Gastrocnemius medialis (tissue), 4 donors: ENCODE data around the gene THADA. TPM values are rescaled to one million over a fixed set of nuclear protein-coding genes. Genes with fewer than 3 reads are reported as not detected.

Experiments
- ATAC-seq, 2 donors: fragments of 150-250 bp; one replicate each; pipeline ENCODE4 v1.9.1; 2016
- DNase-seq, 2 donors: peaks; one replicate each; pipeline ENCODE4 v3.0.0-alpha.2; 2019
- H3K27ac ChIP-seq, 4 donors: fragments of 200-600 bp; sonication (generic); 1 replicate in 1 of 4; 2 replicates in 3 of 4; pipeline ENCODE4 v1.5.1; 2016 to 2018; ENCODE audit warnings: mild to moderate bottlenecking in 2 of 4, moderate library complexity in 1 of 4
- H3K27me3 ChIP-seq, 3 donors: fragments of 200-600 bp; sonication (generic) in 2 of 3; 1 replicate in 1 of 3; 2 replicates in 2 of 3; pipeline versions ENCODE4 v1.5.1 to v1.6.0; 2016 to 2019; ENCODE audit warnings: mild to moderate bottlenecking in 1 of 3, moderate library complexity in 1 of 3
- H3K36me3 ChIP-seq, 2 donors: fragments of 200-600 bp; sonication (generic) in 1 of 2; one replicate each; pipeline ENCODE4 v1.5.1; 2017 to 2018
- H3K4me1 ChIP-seq, 2 donors: fragments of 200-600 bp; sonication (generic) in 1 of 2; one replicate each; pipeline ENCODE4 v1.5.1; 2016 to 2017; ENCODE audit warnings: mild to moderate bottlenecking in 2 of 2
- H3K4me3 ChIP-seq, 4 donors: fragments of 200-600 bp; sonication (generic) in 3 of 4; 1 replicate in 1 of 4; 2 replicates in 3 of 4; pipeline ENCODE4 v1.5.1; 2016 to 2019; ENCODE audit warnings: mild to moderate bottlenecking in 2 of 4
- H3K9me3 ChIP-seq, 3 donors: fragments of 200-600 bp; sonication (generic) in 2 of 3; 1 replicate in 1 of 3; 2 replicates in 2 of 3; pipeline ENCODE4 v1.5.1; 2016 to 2019
- POLR2A ChIP-seq, 2 donors: fragments of 450-650 bp; IDR thresholded peaks; one replicate each; pipeline ENCODE4 v1.6.1; 2017; ENCODE audit warnings: antibody characterized with exemption in 2 of 2, mild to moderate bottlenecking in 2 of 2, moderate library complexity in 2 of 2
- in situ Hi-C, 4 donors: fragments of 200-750 bp; cut with MboI; loops; one replicate each; pipeline versions ENCODE4 v1.15.0 to v1.8.0; 2017; ENCODE audit warnings: low sequenced_read_pairs in 4 of 4
- intact Hi-C: fragments of 100-400 bp; cut with DNase I; formaldehyde crosslinking; loops from one replicate; pipeline ENCODE4 v1.15.1; 2023; ENCODE audit warnings: low total_unique reads
- total RNA-seq, 4 donors: library from RNA; depleted of rRNA; stranded (reverse); fragments of >200 nt; gene quantifications; one replicate each; pipeline versions ENCODE4 v1.1.0 to v1.2.3, GENCODE V29; 2016
- TF ChIP-seq, protein P1 (sequence below), 5 experiments: fragments of 450-650 bp in 3 of 5; fragments of 200-600 bp in 2 of 5; sonication (generic) in 2 of 5; IDR thresholded peaks in 4 of 5; conservative IDR thresholded peaks in 1 of 5; 1 replicate in 4 of 5; 2 replicates in 1 of 5; pipeline ENCODE4 v1.5.1; 2016 to 2019; ENCODE audit warnings: antibody characterized with exemption in 5 of 5, mild to moderate bottlenecking in 3 of 5, moderate library complexity in 3 of 5

Gene THADA
- total RNA-seq, 4 donors from 2014 or later = 13.6 to 19.0 (median 16.2) TPM

DNA sequence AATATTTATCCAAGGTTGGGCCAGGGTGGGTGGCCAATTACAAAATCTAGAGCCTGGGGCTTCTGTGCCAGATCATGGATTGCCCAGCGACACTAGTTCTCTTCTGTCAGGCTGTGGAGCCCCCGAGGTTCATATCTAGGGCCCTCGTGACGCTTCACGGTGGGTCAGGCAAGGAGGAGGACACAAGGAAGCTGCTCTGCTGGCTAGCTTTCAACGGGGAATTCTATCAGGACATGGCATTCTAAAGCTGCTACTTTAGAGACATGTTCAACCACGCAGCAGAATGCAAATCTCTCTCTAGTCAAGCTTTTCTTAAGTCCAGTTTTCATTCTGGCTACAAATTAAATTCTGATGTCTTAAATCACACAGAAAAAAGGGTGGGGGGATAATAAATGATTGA is 180.2 kb downstream of the THADA start:
- H3K9me3 ChIP-seq = no peaks in the 10 kb centered on the region
- no peak overlapping the region for H3K4me3 ChIP-seq
- no peak for ATAC-seq
- no peak for DNase-seq
- in situ Hi-C loops = no loop called here
- H3K4me1 ChIP-seq = peaks cover 32 to 50% of the 10 kb centered on the region in 2 donors
- intact Hi-C loops = no loop called here
- no peak for TF ChIP-seq POLR2A (IDR thresholded peaks at IDR 0.05)
- TF ChIP-seq, protein P1, sequence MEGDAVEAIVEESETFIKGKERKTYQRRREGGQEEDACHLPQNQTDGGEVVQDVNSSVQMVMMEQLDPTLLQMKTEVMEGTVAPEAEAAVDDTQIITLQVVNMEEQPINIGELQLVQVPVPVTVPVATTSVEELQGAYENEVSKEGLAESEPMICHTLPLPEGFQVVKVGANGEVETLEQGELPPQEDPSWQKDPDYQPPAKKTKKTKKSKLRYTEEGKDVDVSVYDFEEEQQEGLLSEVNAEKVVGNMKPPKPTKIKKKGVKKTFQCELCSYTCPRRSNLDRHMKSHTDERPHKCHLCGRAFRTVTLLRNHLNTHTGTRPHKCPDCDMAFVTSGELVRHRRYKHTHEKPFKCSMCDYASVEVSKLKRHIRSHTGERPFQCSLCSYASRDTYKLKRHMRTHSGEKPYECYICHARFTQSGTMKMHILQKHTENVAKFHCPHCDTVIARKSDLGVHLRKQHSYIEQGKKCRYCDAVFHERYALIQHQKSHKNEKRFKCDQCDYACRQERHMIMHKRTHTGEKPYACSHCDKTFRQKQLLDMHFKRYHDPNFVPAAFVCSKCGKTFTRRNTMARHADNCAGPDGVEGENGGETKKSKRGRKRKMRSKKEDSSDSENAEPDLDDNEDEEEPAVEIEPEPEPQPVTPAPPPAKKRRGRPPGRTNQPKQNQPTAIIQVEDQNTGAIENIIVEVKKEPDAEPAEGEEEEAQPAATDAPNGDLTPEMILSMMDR (IDR thresholded peaks at IDR 0.05 in 4 of 5, conservative IDR thresholded peaks at IDR 0.05 in 1 of 5) = no peak
- no peaks in the 10 kb centered on the region for H3K36me3 ChIP-seq
- H3K27ac ChIP-seq = peak overlapping the region; percentile 14 to 55 (median 50)
- no peaks in the 10 kb centered on the region for H3K27me3 ChIP-seq

DNA sequence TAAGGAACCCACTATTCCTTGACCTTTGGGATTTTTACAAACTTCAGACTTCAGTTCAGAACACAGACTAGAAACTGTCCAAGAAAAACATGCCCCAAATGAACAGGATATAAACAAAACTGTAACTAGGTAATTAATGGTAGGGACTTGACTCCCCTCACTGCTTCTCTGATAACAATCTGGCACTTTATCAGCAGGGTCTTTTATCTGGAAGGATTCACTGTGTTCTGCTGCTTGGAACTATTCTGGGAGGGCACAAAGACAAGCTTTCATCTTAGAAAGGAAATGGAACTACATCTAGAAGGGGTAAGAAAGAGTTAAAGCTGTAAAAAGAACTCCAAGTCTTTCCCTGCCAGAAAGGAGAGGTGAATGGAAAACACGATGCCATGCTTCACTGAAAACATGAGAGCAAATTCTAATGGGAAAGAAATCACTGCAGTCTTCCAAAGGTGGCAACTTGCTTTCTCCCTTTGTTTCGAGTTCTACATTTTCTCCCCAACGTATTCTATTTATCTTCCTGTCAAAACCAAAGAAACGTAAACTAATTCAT is 181.2 kb downstream of the THADA start:
- in situ Hi-C loops = no loop called here
- Histone ChIP-seq H3K36me3 (no peaks in the 10 kb centered on the region), H3K4me3 (no peak overlapping the region), H3K27me3 (no peaks in the 10 kb centered on the region), H3K4me1 (peaks cover 32 to 50% of the 10 kb centered on the region in 2 donors), H3K9me3 (no peaks in the 10 kb centered on the region), H3K27ac (peak overlapping the region in 3 of 4 donors; percentile 14 to 51 (median 50))
- ATAC-seq (no peak), DNase-seq (no peak)
- no peak for TF ChIP-seq POLR2A (IDR thresholded peaks at IDR 0.05)
- TF ChIP-seq, protein P1 (IDR thresholded peaks at IDR 0.05 in 4 of 5, conservative IDR thresholded peaks at IDR 0.05 in 1 of 5) = no peak
- intact Hi-C loops = no loop called here

DNA sequence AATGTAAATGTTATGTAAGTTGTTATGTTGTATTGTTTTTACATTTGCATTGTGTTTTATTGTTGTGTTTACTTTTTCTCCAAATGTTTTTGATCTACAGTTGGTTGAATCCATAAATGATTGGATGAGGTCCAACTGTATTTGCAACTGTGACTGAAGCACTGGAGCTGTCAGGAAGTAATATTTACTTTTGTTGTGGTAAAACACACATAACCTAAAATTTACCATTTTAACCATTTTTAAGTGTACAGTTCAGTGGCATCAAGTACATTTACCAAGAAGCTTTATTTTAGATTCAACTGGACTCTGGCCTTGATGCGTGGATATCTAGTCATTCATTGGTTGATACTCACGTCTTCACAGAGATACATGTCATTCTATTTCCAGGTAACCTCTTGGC is 181.8 kb downstream of the THADA start:
- no peaks in the 10 kb centered on the region for H3K36me3 ChIP-seq
- TF ChIP-seq, protein P1 (IDR thresholded peaks at IDR 0.05 in 4 of 5, conservative IDR thresholded peaks at IDR 0.05 in 1 of 5) = no peak
- no peak for TF ChIP-seq POLR2A (IDR thresholded peaks at IDR 0.05)
- DNase-seq = no peak
- peaks cover 32 to 51% of the 10 kb centered on the region in 2 donors for H3K4me1 ChIP-seq
- in situ Hi-C loops (no loop called here), intact Hi-C loops (no loop called here)
- no peak overlapping the region for H3K4me3 ChIP-seq
- H3K27ac ChIP-seq = peak overlapping the region in 2 of 4 donors; percentile 50 to 51
- H3K27me3 ChIP-seq = no peaks in the 10 kb centered on the region
- no peaks in the 10 kb centered on the region for H3K9me3 ChIP-seq
- no peak for ATAC-seq

DNA sequence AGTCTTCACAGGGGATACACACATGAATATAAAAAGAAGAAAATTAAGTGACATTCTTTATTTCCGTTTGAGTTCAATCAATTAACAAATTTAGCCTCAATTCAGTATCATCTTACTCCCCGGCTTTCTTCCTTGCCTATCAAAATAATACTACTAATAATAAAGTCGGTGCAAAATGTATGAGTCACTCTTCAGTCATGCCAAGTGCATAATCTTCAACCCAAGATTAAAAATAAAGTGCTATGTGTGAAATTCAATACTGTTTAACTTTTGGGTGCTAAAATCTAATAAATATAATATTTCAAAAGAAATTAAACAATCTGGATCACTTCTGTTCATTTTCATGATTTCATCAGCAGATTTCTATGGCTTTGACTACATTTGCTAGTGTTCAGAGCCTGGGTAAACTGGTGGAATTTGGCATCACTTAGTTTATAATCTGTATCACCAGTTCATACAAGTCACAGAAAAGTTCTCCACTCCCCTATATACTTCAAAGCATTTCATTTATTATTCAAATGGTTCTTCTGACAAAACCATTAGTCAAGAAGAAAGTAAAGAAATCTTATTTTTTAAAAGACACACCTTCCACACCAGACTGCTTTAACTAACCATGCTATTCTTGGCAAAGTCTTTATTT is 183.6 kb downstream of the THADA start:
- Histone ChIP-seq H3K4me3 (no peak overlapping the region), H3K27ac (peak overlapping the region in 2 of 4 donors; percentile 1 to 15), H3K27me3 (no peaks in the 10 kb centered on the region), H3K4me1 (peaks cover 32 to 59% of the 10 kb centered on the region in 2 donors), H3K9me3 (no peaks in the 10 kb centered on the region), H3K36me3 (no peaks in the 10 kb centered on the region)
- intact Hi-C loops (no loop called here), in situ Hi-C loops (no loop called here)
- DNase-seq (no peak), ATAC-seq (peak; percentile 66 to 84)
- TF ChIP-seq, protein P1 (IDR thresholded peaks at IDR 0.05 in 4 of 5, conservative IDR thresholded peaks at IDR 0.05 in 1 of 5) = no peak
- TF ChIP-seq POLR2A (IDR thresholded peaks at IDR 0.05) = no peak
